GM18870 (cell line): Measurements from ENCODE around the gene RBMX.

ENCODE experiments used
- ATAC-seq: cut with Tn5 transposase; IDR thresholded peaks from one replicate; pipeline ENCODE4 v1.9.1; 2021; ENCODE audit warnings: moderate library complexity; ENCODE audit not compliant: unreplicated experiment

Gene RBMX

DNA sequence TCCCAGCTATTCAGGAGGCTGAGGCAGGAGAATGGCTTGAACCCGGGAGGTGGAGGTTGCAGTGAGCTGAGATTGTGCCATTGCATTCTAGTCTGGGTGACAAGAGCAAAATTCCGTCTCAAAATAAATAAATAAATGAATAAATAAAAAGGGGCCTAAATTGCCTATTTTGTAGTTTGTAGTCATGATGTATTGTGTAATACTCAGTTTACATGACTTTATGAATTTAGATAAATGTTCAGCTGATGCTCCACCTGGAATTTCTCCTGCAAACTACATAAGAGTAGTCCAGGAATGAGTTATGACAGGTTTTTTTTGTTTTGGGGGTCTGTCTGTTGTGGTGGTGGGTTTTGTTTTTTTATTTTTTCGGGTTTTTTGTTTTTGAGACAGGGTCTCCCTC lies 31.1 kb downstream of the RBMX start:
- ATAC-seq = no peak

DNA sequence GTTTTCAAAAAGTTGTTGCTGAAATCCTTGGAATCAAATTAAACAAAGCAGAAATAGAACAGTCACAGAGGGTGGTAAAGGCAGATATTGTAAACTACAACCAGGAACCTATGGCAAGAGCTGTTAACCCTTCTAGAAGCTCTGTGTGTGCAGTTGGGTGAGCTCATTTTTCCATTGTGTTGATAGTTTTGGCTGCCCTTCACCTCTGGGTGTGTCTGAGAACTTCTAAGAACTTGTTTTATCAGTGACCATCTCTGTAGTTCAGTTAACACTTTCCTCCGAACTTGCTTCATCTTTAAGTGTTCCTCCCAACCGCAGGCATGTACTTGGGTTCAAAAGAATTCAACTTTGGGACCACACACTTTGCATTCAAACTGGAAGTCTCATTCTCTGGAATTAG lies 32.7 kb downstream of the RBMX start:
- ATAC-seq = no peak

DNA sequence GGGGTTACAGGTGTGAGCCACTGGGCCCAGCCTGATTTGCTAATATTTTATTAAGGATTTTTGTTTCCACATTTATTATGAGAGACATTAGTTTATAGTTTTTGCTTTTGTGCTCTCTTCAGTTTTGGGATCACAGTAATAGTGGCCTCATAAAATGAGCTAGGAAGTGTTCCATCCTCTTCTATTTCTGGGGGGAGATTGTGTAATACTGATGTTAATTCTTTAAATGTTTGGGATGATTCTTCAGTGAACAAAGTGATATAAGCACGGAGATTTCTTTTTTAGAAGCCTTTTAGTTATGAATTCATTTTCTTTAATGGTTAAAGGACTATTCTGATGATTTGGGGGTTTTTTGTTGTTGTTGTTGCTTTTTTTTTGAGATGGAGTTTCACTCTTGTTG lies 41.3 kb downstream of the RBMX start:
- no peak for ATAC-seq

DNA sequence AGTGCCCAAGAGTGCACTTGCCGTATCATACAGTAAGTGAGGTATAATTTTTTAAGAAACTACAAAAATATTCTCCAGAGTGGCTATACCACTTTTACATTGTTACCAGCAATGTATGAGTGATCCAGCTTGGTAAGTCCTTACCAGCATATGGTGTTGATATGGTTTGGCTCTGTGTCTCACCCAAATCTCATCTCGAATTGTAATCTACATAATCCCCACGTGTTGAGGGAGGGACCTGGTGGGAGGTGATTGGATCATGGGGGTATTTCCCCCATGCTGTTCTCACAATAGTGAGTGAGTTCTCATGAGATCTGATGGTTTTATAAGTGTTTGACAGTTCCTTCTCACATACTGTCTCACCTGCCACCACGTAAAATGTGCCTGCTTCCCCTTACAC lies 44.8 kb downstream of the RBMX start:
- ATAC-seq = no peak

DNA sequence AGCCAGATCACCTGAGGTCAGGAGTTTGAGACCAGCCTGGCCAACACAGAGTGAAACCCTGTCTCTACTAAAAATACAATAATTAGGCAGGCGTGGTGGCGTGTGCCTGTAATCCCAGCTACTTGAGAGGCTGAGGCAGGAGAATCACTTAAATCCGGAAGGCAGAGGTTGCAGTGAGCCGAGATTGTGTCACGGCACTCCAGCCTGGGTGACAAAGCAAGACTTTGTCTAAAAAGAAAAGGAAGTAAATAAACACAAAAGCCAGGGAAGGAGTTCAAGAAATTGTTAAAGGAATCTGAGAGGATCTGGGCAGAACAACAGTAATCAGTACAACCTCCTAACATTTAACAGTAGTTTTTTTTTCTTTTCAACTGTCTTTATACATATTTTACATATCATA lies 51.1 kb downstream of the RBMX start:
- no peak for ATAC-seq

DNA sequence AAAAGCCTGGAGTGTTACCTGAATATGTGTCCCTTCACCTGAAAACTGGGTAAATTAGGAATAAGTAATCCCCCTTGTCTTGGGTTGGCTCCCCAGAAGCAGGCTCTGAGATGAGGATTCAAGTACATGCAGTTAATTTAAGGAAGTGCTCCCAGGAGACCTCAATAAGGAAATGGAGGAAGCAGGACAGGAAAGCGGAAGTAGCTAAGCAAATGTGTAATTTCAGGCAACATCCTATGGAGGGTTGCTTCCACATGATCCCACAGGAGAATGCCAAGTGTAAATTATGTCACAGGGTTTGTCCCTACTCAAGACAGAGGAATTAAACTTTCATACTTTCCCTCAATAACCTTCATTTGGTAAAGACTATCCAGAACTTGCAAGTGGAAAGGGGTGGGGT lies 51.7 kb downstream of the RBMX start:
- ATAC-seq = no peak

DNA sequence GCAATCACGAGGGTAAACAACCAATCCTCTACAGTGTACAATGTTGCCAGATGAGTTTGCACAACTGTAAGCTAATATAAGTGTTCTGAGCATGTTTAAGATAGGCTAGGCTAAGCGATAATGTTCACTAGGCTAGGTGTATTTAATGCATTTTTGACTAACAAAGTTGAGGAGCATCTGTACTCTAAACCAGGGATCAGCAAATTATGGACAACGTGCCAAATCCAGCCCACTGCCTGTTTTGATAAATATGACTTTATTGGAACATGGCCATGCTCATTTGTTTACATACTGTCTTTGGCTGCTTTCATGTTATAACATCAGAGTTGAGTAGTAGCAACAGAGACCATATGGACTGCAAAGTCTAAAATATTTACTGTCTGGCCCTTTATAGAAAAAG lies 53.5 kb downstream of the RBMX start:
- ATAC-seq = no peak

DNA sequence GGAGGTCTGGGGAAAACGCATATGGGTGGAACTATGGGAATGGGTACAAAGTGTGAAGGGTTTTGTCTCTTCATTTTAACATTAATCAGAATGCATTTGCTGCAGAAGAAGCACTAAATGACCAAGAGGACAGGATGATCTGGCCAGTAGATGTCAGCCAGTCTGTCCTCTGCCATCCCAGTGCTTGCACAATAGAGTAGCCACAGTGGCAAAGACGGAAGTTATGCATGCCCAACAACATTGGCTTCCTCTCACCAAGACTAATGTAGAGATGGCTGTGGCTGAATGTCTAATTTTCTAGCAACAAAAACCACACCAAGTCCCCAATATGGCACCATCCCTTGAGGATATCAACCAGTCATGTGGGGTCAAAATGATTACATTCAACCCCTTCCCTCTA lies 54.8 kb downstream of the RBMX start:
- ATAC-seq = no peak
